HG03520 (cell line): ENCODE measurements around the gene TM2D1.
"Not testable (repeated sequence)": the region's sequence is repeated elsewhere in the genome, so short reads cannot be mapped to it uniquely, and the experiment has no call there.

Experiments
- ATAC-seq: cut with Tn5 transposase; IDR thresholded peaks from one replicate; pipeline ENCODE4 v1.9.1; 2021; ENCODE audit warnings: mild to moderate bottlenecking, moderate library complexity; ENCODE audit not compliant: unreplicated experiment

TM2D1 gene

GRCh38 chr1:61718996-61719663, 5.8 kb downstream of the TM2D1 start:
- ATAC-seq = not testable (repeated sequence)

- no peak for ATAC-seq
These were observed 13.0 kb downstream of the TM2D1 start for GRCh38 chr1:61711969-61712368.

- ATAC-seq = not testable (repeated sequence)
These were observed 13.7 kb downstream of the TM2D1 start for GRCh38 chr1:61711257-61711656.

GRCh38 chr1:61709908-61710289, 15.0 kb downstream of the TM2D1 start:
- no peak for ATAC-seq

GRCh38 chr1:61708953-61709907, 15.7 kb downstream of the TM2D1 start:
- ATAC-seq = no peak

GRCh38 chr1:61699911-61700851, 24.8 kb downstream of the TM2D1 start:
- no peak for ATAC-seq

- ATAC-seq = no peak
These were observed 32.7 kb downstream of the TM2D1 start for GRCh38 chr1:61692155-61692800.

- ATAC-seq = no peak
These were observed 37.0 kb downstream of the TM2D1 start for GRCh38 chr1:61687901-61688300.

GRCh38 chr1:61682891-61683290, 42.0 kb downstream of the TM2D1 start:
- ATAC-seq = no peak

- ATAC-seq = no peak
These were observed 44.4 kb downstream of the TM2D1 start for GRCh38 chr1:61680500-61680899.

- not testable (repeated sequence) for ATAC-seq
These were observed 48.1 kb downstream of the TM2D1 start for GRCh38 chr1:61676881-61677280.

- no peak for ATAC-seq
These were observed 50.7 kb downstream of the TM2D1 start for GRCh38 chr1:61674221-61674620.

GRCh38 chr1:61672376-61672775, 52.6 kb downstream of the TM2D1 start:
- no peak for ATAC-seq

- no peak for ATAC-seq
These were observed 54.5 kb downstream of the TM2D1 start for GRCh38 chr1:61670445-61670844.

- no peak for ATAC-seq
These were observed 54.9 kb downstream of the TM2D1 start for GRCh38 chr1:61670016-61670415.

GRCh38 chr1:61659061-61659460, 65.9 kb downstream of the TM2D1 start:
- no peak for ATAC-seq

GRCh38 chr1:61655453-61655852, 69.5 kb downstream of the TM2D1 start:
- ATAC-seq = no peak

- no peak for ATAC-seq
These were observed 70.9 kb downstream of the TM2D1 start for GRCh38 chr1:61654067-61654466.

GRCh38 chr1:61648983-61649742, 75.8 kb downstream of the TM2D1 start:
- ATAC-seq = no peak

GRCh38 chr1:61647142-61647541, 77.8 kb downstream of the TM2D1 start:
- no peak for ATAC-seq
